Mesenteric fat pad (tissue), 1 donor: ENCODE data around the gene STPG1. TPM values are rescaled to one million over a fixed set of nuclear protein-coding genes. Genes with fewer than 3 reads are reported as not detected.

ENCODE experiments used
- DNase-seq: peaks from one replicate; pipeline ENCODE4 v3.0.0-alpha.2; 2020; ENCODE audit warnings: low spot score
- total RNA-seq: library from RNA; stranded (reverse); fragmentation: NEBNext Ultra II Directional; extraction: Animal tissue kit (Norgen Biotek cat#: 25700); gene quantifications from one replicate; pipeline ENCODE4 v1.2.1, GENCODE V29; 2021
- donor health status: DM: yes; HTN: yes; CAD: no.

Gene STPG1
- total RNA-seq, 1 donor from 2014 or later: 7.5 TPM

DNA sequence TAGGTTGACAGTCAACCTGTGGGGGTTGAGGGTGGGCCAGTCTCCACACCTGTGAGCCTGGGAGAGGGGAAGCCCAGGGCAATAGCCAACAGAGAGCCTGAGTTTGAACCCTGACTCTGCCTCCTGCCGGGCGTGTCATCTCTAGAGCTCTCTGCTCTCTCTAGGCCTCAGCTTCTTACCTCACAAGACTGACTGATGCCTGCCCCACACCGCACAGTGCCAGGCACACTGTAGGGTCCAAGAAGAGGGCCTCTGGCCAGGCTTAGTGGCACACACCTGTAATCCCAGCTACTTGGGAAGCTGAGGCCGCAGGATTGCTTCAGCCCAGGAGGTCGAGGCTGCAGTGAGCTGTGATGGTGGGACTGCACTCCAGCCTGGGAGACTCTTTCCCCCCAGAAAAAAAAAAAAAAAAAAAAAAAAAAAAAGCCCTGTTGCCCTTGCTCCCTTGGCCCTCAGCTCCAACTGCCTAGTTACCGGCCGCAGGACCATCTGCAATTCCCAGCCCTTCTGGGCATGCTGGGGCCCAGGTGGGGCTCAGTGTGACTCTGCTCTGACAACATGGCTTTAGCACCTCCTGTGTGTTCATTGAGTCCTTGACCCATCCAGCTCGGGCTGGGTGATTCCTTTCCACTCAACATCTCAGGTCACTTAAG lies 69.4 kb downstream of the STPG1 start:
- DNase-seq: no peak

DNA sequence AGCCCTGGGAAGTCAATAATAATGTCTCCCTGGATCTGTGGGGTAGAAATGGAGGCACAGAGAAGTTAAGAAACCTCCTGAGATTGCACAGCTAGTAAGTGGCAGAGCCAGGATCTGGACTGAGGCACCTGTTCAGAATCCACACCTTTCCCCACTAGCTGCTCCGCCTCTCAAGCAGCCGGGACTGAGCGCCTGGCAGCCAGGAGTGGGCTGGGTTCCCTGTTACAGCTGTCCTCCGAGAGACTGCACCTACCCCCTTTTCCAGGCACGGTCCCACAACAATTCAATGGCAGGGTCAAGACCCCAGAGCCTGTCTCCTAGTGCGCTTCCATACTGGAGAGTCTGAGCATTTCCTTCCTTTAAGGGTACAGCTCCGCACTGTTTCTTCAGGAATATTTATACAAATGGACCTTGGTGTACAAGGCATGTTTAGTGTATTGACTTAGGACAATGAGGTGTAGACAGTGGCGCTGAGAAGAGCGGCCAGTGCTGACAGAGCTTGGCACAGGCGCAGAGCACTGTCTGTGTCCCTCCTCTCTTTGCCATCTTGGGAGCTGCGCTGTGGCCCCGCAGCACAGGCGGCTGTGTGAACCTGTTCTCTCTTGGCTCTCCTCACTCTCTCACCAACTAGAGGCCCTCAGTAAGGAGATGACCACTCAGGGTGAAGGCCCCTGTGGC lies 70.0 kb downstream of the STPG1 start:
- no peak for DNase-seq

DNA sequence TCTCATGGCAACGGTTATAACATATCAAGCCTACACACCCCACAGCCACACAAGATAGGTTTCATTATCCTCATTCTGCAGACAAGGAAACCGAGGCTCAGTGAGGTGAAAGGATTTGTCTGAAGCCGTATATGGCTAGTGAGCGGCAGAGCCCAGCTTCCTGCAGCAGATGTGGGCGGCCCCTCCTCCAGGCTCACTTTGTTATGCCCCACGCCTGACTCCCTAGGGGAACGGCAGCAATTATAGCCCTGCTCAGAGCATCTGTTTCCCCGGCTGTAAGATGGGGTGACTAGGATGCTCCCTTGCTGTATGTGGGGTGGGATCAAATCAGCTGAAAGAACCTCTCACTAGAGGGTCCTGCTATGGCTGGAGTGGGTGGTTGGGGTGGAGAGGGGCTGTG lies 72.3 kb downstream of the STPG1 start:
- no peak for DNase-seq

DNA sequence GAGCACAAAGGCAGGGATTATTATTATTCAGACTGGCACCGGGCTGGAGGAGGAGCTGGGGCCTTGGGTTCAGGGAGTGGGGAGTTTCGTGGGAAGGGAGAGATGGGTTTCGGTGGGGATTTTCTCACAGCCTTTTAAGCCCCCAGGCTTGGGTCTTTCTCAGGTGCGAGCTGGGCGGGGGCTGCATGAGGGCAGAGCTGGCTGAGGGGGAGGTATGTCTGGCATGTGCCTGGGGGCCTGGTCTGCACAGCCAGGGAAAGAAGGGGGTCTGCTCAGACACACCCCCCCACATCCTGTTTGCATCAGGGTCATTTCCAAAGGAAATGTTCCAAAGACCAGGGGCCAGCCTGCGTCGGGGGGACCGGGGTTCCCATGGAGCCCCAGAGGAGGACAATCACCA lies 72.8 kb downstream of the STPG1 start:
- DNase-seq: no peak

GRCh38 chr1:24339996-24340395 lies 73.6 kb downstream of the STPG1 start:
- no peak for DNase-seq

DNA sequence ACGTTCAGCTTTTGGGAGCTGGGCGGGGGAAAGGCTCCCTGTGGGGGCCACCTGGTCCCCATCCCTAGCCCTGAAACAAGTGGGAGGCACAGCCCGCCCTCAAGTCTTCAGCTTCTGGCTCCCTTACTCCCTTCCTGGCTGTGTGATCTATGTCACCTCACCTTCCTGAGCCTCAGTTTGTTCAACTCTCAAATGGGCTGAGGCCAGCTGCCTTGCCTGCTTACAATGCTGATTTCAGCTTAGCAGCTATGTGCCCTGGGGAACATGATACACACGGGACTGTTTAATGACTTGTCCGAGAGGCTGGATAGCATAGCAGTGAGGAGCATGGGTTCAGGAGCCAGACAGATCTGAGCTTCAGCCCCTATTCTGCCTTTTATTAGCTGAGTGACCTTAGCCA lies 75.1 kb downstream of the STPG1 start:
- no peak for DNase-seq

DNA sequence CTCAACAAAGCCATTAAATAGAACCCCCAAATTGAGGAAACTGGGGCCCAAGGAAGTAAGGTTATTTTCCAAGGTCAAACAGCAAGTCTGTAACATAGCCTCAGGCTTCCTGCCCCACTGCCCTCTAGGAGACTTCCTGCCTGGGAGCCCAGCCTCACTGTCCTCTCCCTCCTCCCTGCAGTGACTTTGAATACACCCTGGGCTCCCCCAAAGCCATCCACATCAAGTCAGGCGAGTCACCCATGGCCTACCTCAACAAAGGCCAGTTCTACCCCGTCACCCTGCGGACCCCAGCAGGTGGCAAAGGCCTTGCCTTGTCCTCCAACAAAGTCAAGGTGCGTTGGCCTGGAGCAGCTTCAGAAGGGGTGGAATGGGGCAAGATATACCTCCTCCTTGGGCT lies 76.1 kb downstream of the STPG1 start:
- DNase-seq: no peak

DNA sequence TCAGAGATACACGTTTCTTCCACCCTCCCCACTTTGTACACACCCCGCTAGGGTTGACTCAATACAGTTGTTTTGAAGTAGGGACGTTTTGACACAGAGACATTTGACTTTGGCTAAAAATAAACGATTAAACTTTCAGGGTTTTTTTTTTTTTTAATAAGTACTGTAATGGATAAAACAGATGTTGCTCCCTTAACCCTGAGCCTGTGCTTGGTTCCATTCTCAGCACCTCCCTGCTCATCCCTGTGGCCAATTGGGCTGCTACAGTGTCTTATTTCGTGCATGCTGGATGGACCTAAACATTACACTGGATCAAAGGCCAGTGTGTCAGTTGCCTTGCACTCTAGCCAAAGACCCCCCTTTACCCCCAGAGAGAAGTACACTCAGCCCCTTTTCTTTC lies 77.5 kb downstream of the STPG1 start:
- DNase-seq: no peak

DNA sequence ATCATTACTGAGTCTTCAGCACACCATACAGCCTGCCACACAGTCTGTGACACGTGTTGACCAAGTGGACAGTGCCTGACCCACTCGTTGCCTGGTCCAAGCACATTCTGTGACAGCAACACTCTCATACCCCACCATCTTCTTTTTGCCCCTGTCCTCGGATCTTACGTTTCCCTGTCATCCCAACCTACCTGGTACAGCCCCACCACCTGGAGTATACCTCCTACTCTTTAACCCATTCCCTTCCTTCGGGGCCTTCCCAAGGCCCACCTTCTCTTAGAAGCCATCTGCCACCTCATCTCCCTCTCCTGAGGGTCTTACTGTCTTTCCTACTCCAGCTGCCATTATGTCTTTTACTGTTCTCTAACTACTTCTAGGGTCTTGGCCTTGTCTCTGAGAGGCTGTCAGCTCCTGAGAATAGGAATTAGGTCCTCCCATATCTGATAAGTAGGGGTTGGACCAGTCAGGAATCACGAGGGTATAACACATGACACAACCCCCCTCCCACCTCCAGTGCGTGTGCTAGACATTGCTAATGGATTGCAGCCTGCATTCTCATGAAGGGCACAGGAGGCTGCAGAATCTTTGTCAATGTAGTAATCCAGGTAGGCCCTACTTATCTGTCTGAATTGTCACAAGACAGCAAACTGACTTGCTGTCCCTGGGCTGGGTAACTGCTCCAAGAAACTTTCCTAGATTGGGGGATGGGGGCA lies 81.5 kb downstream of the STPG1 start:
- no peak for DNase-seq

GRCh38 chr1:24329797-24330543 lies 83.6 kb downstream of the STPG1 start:
- DNase-seq: no peak

DNA sequence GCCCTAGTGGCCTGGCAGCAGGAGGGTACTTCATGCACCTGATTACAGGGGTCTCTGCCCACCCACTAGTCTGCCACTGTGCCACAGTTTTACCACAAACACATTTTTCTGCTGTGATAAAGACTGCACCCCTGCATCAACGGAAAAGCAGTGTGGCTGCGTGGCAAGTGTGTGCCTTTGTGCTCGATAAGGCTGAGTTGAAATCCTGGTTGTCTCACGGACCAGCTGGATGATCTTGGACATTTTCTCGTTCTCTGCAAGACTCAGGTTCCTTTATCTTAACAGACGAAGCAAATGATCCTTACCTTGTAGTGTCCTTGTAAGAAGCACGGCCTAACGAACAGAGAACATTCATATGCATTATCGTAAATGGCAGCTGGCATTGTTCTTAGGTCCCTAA lies 84.3 kb downstream of the STPG1 start:
- DNase-seq: no peak

DNA sequence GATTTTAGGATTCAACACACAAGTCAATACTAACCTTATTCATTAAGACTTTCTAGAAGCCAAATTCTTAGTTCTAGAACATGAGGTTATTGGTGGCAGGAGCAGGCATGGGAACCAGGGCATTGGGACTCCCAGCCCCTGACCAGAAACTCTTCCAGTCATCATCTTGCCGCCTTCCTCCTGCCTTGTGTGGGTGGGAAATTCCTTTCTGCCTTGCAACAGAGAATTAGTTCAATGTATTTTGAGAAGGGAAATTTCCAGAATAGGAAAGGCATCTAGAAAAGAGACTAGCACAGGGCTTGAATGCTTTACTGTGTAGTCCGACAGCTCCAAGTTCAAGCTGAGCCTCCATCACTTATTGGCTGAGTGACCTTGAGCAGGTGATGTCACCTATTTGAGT lies 85.7 kb downstream of the STPG1 start:
- no peak for DNase-seq

DNA sequence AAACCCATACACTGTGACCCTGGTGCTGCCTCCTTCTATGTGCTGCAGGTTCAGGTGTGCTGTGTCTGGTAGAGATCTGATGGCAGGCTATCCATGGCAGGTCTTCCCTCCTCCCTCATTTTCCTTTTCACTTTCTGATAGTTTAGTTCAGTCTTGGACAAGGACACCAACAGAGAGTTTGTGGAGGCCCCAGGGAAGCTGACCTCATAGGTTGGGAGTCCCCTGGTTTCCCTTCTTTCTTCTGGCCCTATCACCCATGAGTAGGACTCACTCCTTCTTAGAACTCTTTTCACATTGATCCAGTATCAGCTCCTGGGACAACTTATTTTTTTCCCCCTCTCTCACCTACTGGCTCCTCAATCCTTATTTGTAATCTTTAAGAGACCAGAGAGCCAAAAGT lies 86.1 kb downstream of the STPG1 start:
- no peak for DNase-seq

- no peak for DNase-seq
These were observed 87.8 kb downstream of the STPG1 start for GRCh38 chr1:24325587-24326449.

DNA sequence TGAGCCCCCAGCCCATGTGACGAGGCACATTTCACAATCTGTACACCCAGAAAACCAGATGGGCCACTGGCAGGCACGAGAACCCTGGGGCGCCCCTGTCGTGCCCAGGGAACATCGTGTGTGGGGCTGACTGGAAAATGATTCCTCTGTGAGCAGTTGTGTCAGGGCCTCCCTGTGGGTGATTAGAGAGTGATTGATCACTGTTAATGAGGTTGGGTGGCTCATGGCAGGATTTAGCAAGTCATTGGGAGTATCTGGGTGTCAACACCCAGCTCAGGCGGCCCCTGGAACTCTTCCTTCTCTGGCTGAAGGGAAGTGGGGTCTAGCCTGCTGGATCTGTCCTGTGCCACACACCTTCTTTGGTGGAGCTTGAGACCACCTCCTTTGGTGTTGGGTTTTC lies 88.7 kb downstream of the STPG1 start:
- no peak for DNase-seq

DNA sequence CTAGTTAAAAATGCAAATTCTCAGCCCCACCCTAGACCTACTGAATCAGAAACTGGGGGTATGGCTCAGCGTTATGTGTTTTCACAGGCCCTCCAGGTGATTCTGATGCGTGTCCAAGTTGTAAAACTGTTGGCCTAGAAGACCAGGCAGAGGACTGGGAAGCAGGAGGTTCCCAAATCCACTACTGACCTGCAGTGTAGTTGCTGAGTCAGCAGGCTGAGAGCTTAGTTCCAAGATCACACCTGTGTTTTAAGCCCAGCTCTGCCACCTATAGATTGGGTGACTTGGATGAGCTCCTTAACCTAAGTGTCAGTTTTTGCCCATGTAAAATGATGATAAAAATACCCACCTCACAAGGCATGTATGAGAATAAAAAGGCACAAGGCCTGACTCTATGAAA lies 90.3 kb downstream of the STPG1 start:
- DNase-seq: no peak

DNA sequence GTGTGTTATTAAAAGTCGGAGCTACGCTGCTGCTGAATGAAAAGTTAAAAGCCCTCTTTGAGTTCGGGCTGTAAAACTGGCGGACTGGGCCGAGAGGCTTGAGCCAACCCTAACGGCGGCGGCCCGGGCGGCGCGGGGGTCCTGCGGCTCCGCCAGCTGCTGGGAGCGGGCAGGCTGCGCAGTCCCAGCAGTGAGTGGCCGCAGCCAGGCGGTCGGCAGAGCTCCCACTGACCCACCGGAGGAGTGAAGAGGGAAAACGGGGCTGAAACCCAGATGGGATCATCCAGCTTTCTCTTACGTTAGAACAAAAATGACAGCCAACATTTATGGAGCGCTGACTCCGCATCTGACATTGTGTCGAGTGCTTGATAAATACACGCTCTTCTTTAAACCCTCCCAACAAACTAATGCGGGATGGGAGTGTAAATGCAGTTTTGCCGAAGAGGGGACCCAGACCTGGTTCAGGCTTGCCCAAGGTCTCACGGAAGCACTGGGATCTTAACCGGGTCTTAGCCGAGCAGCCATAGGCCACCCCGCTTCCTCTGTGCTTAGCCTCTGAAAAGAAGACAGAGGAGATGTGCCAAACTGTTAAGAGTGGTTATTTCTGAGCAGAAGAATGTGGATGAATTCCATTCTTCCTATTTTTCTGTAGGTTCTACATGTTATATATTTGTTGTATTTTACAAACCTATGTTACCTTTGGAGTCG lies 91.0 kb downstream of the STPG1 start:
- no peak for DNase-seq

DNA sequence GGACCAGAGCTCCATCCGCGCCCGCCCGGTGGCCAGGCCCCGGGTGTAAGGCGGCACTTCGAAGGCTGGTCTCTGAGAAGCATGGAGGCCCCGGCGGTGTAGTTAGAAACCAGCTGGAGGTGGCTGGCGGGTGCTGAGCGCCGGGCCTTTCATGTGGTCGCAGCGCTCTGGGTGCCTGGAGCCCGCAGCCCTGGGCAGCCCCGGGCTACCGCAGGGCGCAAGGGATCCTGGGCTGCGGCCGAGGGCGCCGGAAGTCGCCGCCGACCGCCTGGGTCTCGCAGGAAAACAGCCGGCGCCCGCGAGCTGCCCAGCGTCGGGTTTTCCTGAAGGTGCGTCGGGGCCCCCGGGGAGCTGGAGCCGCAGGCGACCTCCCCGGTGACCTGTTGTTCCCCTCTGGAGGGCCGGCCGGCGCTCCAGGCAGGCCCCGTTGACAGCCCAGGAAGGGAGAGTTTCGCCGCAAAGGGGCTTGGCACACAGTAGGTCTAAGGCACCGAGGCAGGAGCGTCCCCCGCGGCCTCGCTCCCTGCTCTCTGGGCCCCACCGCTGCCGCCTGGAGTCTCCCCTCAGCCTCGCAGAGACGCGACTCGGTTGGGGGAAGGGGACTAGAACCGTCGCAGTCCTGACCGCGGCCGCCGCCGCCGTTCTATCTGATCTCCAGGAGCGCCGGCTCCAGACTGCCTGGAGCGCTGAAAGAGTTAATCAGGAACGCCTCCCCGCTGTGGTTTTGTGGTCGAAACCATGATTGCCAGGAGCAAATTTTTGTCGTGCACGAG lies 91.7 kb downstream of the STPG1 start:
- DNase-seq: no peak

- DNase-seq: no peak
These were observed 92.5 kb downstream of the STPG1 start for GRCh38 chr1:24321126-24321525.

GRCh38 chr1:24319962-24320361 lies 93.6 kb downstream of the STPG1 start:
- DNase-seq: no peak
